K562 (cell line): ENCODE results near the gene TBC1D20. TPM values are rescaled to one million over a fixed set of nuclear protein-coding genes. Genes with fewer than 3 reads are reported as not detected.
A peak's percentile ranks its signal among the peaks of the same experiment; 100 is the strongest.

Experiments
- BRCA1 ChIP-seq, 2 experiments: fragments of 450-650 bp in 1 of 2; sonication (generic) in 1 of 2; formaldehyde crosslinking in 1 of 2; IDR thresholded peaks; 2 replicates each; pipeline versions ENCODE4 v1.5.0 to v1.6.1; 2017 to 2020; ENCODE audit warnings: mild to moderate bottlenecking in 1 of 2, missing genetic modification reagents in 1 of 2
- CLOCK ChIP-seq: fragments of 250-450 bp; sonication (Bioruptor Pico); IDR thresholded peaks from 2 replicates; pipeline ENCODE4 v1.4.0; 2020; ENCODE audit warnings: mild to moderate bottlenecking, moderate library complexity, borderline replicate concordance
- CREM ChIP-seq: IDR thresholded peaks from 2 replicates; pipeline ENCODE4 v1.6.1; 2014; ENCODE audit warnings: antibody characterized with exemption, low read depth
- CSDE1 ChIP-seq, 2 experiments: fragments of 450-650 bp; IDR thresholded peaks; 2 replicates each; pipeline ENCODE4 v1.6.1; 2016; ENCODE audit warnings: mild to moderate bottlenecking in 1 of 2
- CTCFL ChIP-seq: IDR thresholded peaks from 2 replicates; pipeline ENCODE4 v1.6.1; 2011; ENCODE audit warnings: borderline replicate concordance, low read depth, mild to moderate bottlenecking, moderate library complexity, low read length; ENCODE audit not compliant: insufficient read depth, poor library complexity, severe bottlenecking
- ETS2 ChIP-seq: IDR thresholded peaks from 2 replicates; pipeline ENCODE4 v1.6.1; 2016; ENCODE audit warnings: borderline replicate concordance, missing genetic modification characterization, mild to moderate bottlenecking, moderate library complexity, missing compliant biosample characterization; ENCODE audit not compliant: poor library complexity, severe bottlenecking
- HMG20A ChIP-seq: fragments of 450-650 bp; formaldehyde crosslinking; conservative IDR thresholded peaks from 2 replicates; pipeline ENCODE4 v1.4.0; 2020; ENCODE audit warnings: mild to moderate bottlenecking, mixed read lengths
- HMGN3 ChIP-seq: IDR thresholded peaks from 2 replicates; pipeline ENCODE4 v1.6.1; 2011; ENCODE audit warnings: borderline replicate concordance, low read depth, mild to moderate bottlenecking, mixed read lengths, low read length; ENCODE audit not compliant: insufficient read length; ENCODE audit errors: extremely low read depth
- MYC ChIP-seq, 2 experiments: fragments of 250-450 bp in 1 of 2; sonication (Bioruptor Pico) in 1 of 2; IDR thresholded peaks; 2 replicates each; pipeline versions ENCODE4 v1.5.1 to v1.6.1; 2012 to 2021; ENCODE audit warnings: low read depth in 2 of 2, borderline replicate concordance in 1 of 2, improper control_type of control experiment in 1 of 2, low read length in 1 of 2, mild to moderate bottlenecking in 1 of 2, moderate library complexity in 1 of 2
- NELFE ChIP-seq: IDR thresholded peaks from 2 replicates; pipeline ENCODE4 v1.6.1; 2011; ENCODE audit warnings: mild to moderate bottlenecking; ENCODE audit not compliant: insufficient read depth, insufficient read length
- POLR2AphosphoS2 ChIP-seq: IDR thresholded peaks from 2 replicates; pipeline ENCODE4 v1.6.1; 2012; ENCODE audit warnings: low read length, improper control_type of control experiment
- POLR3G ChIP-seq: IDR thresholded peaks from 2 replicates; pipeline ENCODE4 v1.6.1; 2011; ENCODE audit not compliant: insufficient read length, insufficient replicate concordance; ENCODE audit errors: extremely low read depth
- SIN3B ChIP-seq: fragments of 450-650 bp; IDR thresholded peaks from 2 replicates; pipeline ENCODE4 v1.6.1; 2017; ENCODE audit warnings: low read depth, mild to moderate bottlenecking, moderate library complexity
- SP2 ChIP-seq: IDR thresholded peaks from 2 replicates; pipeline ENCODE4 v1.6.1; 2011; ENCODE audit warnings: mild to moderate bottlenecking, low read depth, low read length, moderate library complexity; ENCODE audit not compliant: poor library complexity, severe bottlenecking; ENCODE audit errors: extremely low read depth
- SRSF3 ChIP-seq: fragments of 200-400 bp; formaldehyde crosslinking; IDR thresholded peaks from 2 replicates; pipeline ENCODE4 v1.6.1; 2016; ENCODE audit warnings: mild to moderate bottlenecking, low read length, moderate library complexity; ENCODE audit not compliant: insufficient read depth
- USF2 ChIP-seq: sonication (generic); formaldehyde crosslinking; IDR thresholded peaks from 2 replicates; pipeline ENCODE4 v1.5.0; 2020; ENCODE audit warnings: missing genetic modification reagents
- ZFP30 ChIP-seq: fragments of 250-450 bp; sonication (Bioruptor Pico); IDR thresholded peaks from 2 replicates; pipeline ENCODE4 v1.8.0; 2022; ENCODE audit warnings: moderate library complexity, mild to moderate bottlenecking, inconsistent platforms, borderline replicate concordance
- polyA plus RNA-seq, 8 experiments: library from polyadenylated mRNA; depleted of rRNA in 4 of 8; stranded (reverse) in 5 of 8; unstranded in 3 of 8; fragments of >200 nt; fragmentation: Nextera tagmentation in 2 of 8; fragmentation: Illumina TruSeq in 1 of 8; extraction: Ambion mirVana in 2 of 8; extraction: Trizol in 1 of 8; gene quantifications; 2 replicates each; pipeline versions ENCODE4 v1.2.1 to v1.2.3, GENCODE V29; 2011 to 2014; ENCODE audit warnings: inconsistent platforms in 1 of 8, missing spikeins in 1 of 8
- total RNA-seq, 7 experiments: library from RNA; depleted of rRNA in 6 of 7; stranded (reverse); fragments of >200 nt in 6 of 7; fragmentation: Illumina TruSeq in 2 of 7; extraction: Trizol in 2 of 7; gene quantifications; 2 replicates each; pipeline versions ENCODE4 v1.2.1 to v1.2.3, GENCODE V29; 2011 to 2021; ENCODE audit warnings: low replicate concordance in 1 of 7

TBC1D20 gene
- total and polyA plus RNA-seq, 9 of the 15 experiments (the other 6 are each of a cell fraction or from before 2014, with no cell fraction given): 7.0 to 25.3 (median 15.1) TPM

- TF ChIP-seq MYC (IDR thresholded peaks at IDR 0.05; ENCODE audit: low read depth, low read length): no peak
- TF ChIP-seq MYC (CRISPR knock-in tag; IDR thresholded peaks at IDR 0.05; ENCODE audit: borderline replicate concordance, low read depth): 0 out of 2 replicates have a peak, but pooled peaks have one; percentile 44
- TF ChIP-seq CSDE1 (IDR thresholded peaks at IDR 0.05): no peak
- no peak for TF ChIP-seq BRCA1 (IDR thresholded peaks at IDR 0.05)
- TF ChIP-seq BRCA1 (CRISPR knock-in tag; IDR thresholded peaks at IDR 0.05): no peak; the same call in 1 of the 2 replicates
- TF ChIP-seq ZFP30 (CRISPR knock-in tag): no peak
- TF ChIP-seq CREM: 0 out of 2 replicates have a peak, but pooled peaks have one; percentile 17
- no peak for TF ChIP-seq HMGN3
- TF ChIP-seq CLOCK: no peak
- TF ChIP-seq CTCFL: no peak
- TF ChIP-seq USF2 (CRISPR knock-in tag): 0 out of 2 replicates have a peak, but pooled peaks have one; percentile 1
- TF ChIP-seq SP2: no peak
- no peak for TF ChIP-seq POLR3G
- no peak for TF ChIP-seq ETS2 (tag)
- no peak for TF ChIP-seq NELFE
- TF ChIP-seq POLR2AphosphoS2: no peak
- TF ChIP-seq SRSF3: no peak
- no peak for TF ChIP-seq HMG20A
- TF ChIP-seq SIN3B: no peak
Observed at GRCh38 chr20:407953-408842, 54.1 kb downstream of the TBC1D20 start, which contains the start of gene RBCK1 (continued).
